GM13976 (cell line): ENCODE data around the gene MEF2A.

Experiments used
- DNase-seq: peaks from one replicate; pipeline ENCODE4 v3.0.0; 2012; ENCODE audit warnings: low spot score
- in situ Hi-C: fragments of 300-500 bp; cut with MboI; formaldehyde crosslinking; loops from one replicate; pipeline ENCODE4 v1.12.0; 2022; ENCODE audit warnings: low sequenced_read_pairs, mixed read lengths, inconsistent platforms; ENCODE audit not compliant: unreplicated experiment
- TF ChIP-seq, protein P1 (sequence below): IDR thresholded peaks from 2 replicates; pipeline ENCODE4 v1.5.1; 2012; ENCODE audit warnings: borderline replicate concordance, mild to moderate bottlenecking; ENCODE audit not compliant: insufficient read depth; ENCODE audit errors: extremely low read depth, missing control alignments, control extremely low read depth

The MEF2A gene

DNA sequence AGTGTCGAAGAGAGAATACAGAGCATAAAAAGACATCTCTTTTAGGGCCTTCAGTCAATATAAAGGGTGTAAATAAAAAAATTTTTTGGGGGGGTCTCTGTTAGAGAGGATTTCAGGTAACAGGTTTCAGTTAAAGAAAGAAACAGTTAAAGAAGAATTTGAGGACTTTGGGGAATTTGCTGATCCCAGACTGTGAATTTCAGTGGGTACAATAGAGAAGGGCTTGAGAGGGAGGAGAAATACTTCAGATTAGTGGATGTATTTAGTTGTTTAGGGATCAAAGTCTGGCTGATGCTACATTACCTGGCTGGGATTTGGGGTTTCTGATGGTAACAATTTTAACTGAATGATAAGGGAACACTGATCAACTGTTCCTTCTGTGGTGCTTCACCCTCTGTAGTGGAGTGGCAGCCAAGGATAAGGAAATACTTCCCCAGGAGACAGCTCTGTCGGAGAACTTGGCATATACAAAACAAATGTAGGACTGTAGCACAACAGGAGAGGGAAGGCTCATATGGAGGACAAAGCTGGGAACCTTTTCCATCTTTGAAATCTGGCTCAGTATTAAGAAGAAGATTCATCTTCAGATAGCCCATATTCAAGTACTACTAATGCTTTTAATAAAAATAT, 79.2 kb downstream of the MEF2A start:
- TF ChIP-seq, protein P1, sequence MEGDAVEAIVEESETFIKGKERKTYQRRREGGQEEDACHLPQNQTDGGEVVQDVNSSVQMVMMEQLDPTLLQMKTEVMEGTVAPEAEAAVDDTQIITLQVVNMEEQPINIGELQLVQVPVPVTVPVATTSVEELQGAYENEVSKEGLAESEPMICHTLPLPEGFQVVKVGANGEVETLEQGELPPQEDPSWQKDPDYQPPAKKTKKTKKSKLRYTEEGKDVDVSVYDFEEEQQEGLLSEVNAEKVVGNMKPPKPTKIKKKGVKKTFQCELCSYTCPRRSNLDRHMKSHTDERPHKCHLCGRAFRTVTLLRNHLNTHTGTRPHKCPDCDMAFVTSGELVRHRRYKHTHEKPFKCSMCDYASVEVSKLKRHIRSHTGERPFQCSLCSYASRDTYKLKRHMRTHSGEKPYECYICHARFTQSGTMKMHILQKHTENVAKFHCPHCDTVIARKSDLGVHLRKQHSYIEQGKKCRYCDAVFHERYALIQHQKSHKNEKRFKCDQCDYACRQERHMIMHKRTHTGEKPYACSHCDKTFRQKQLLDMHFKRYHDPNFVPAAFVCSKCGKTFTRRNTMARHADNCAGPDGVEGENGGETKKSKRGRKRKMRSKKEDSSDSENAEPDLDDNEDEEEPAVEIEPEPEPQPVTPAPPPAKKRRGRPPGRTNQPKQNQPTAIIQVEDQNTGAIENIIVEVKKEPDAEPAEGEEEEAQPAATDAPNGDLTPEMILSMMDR, result no peak
- no peak for DNase-seq
- in situ Hi-C loops, result no loop called here

GRCh38 chr15:99645543-99645935, 79.8 kb downstream of the MEF2A start:
- in situ Hi-C loops, result no loop called here
- TF ChIP-seq, protein P1, result no peak
- no peak for DNase-seq

DNA sequence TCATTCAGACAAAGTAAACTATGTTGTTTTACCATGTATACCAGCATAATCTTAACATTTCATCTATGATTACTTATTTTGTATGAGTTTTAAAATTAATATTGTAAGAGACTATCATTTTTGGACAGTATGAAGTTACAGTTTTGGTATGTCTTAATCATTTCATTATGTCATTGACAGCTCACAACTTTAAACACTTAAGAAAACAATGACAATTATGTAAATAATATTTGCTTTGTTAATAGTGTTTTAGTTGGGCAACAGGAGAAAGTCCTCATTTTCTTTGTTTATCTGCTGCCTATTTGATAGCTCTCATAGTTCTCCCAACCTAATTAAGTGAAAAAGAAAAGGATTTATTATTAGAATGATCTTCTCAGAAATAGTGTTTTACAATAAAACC, 80.2 kb downstream of the MEF2A start:
- in situ Hi-C loops, result no loop called here
- no peak for DNase-seq
- TF ChIP-seq, protein P1, result no peak

GRCh38 chr15:99651023-99651807, 85.4 kb downstream of the MEF2A start:
- no peak for DNase-seq
- TF ChIP-seq, protein P1, result no peak
- in situ Hi-C loops, result no loop called here

DNA sequence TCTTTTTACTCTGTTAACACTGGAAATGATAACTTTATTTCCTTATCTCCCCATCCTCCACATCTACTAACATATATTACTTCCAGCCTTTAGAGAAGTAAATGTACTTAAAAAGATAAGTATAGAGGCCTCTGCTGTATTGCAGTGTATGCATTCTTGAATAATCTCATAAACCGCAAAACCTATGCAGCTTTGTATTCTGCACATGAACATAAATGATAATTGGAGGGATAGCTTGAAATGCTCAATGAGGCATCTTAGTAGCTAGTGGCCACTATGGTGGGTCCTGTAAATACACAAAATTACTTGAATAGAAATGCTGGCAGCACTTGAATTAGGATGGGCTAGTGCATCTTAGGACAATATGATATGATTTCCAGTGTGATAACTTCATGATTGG, 90.4 kb downstream of the MEF2A start:
- TF ChIP-seq, protein P1, result no peak
- no peak for DNase-seq
- in situ Hi-C loops, result no loop called here

DNA sequence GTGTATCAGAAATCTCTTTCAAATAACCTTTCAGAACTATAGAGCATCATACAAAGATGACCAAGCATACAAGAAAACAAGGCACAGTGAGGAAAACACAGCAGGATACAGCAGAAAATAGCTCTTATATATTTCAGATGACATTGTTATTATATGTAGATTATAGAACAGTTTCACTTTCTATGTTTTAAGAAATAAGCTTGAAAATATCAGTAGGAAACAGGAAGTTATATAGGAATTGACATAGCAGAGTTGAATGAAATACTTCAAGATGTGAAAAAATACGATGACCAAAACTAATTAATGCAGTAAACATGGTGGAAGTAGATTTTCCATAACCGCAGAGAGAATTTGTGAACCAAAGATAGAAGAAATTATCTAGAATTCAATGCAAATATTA, 92.2 kb downstream of the MEF2A start:
- no peak for DNase-seq
- in situ Hi-C loops, result no loop called here
- TF ChIP-seq, protein P1, result no peak
